H1 (cell line): ENCODE results near the gene PRRT4. TPM values are rescaled to one million over a fixed set of nuclear protein-coding genes. Genes with fewer than 3 reads are reported as not detected.

Source experiments
- CTCF ChIA-PET: fragments of 300-600 bp; sonication (Branson Sonifier 250); formaldehyde crosslinking; loops from one replicate; lab custom pipeline; 2021; ENCODE audit not compliant: partially characterized antibody; lab: Charles Lee
- POLR2A ChIA-PET: fragments of 300-600 bp; sonication (Branson Sonifier 250); formaldehyde crosslinking; loops from one replicate; lab custom pipeline; 2021; ENCODE audit warnings: inconsistent platforms; ENCODE audit not compliant: partially characterized antibody; lab: Charles Lee
- DNase-seq, 2 experiments: peaks; one replicate each; pipeline versions ENCODE4 v3.0.0 to v3.0.0-alpha.2; 2010 to 2022; ENCODE audit warnings: low spot score in 2 of 2, low read depth in 1 of 2, mixed read lengths in 1 of 2
- FAIRE-seq: peaks from 2 replicates; lab custom pipeline; 2011; peaks lifted over from hg19 to GRCh38; lab: Jason Lieb, UNC
- H2AFZ ChIP-seq: 2 replicates; pipeline ENCODE4 v1.8.1; 2012; ENCODE audit warnings: low read length, inconsistent platforms
- H2AK5ac ChIP-seq: 2 replicates; pipeline ENCODE4 v1.6.1; 2013; ENCODE audit warnings: low read depth, low read length
- H2BK120ac ChIP-seq: replicated peaks from 2 replicates; pipeline ENCODE3; 2013; ENCODE audit warnings: low read depth, low read length, inconsistent platforms
- H2BK12ac ChIP-seq: 2 replicates; pipeline ENCODE4 v1.6.1; 2013; ENCODE audit warnings: low read depth, low read length
- H2BK15ac ChIP-seq: 2 replicates; pipeline ENCODE4 v1.6.1; 2013; ENCODE audit warnings: low read length
- H2BK20ac ChIP-seq: 2 replicates; pipeline ENCODE4 v1.6.1; 2013; ENCODE audit warnings: low read length
- H2BK5ac ChIP-seq: 2 replicates; pipeline ENCODE4 v1.6.1; 2013; ENCODE audit warnings: low read depth, low read length
- H3K14ac ChIP-seq: 2 replicates; pipeline ENCODE4 v1.6.1; 2013; ENCODE audit warnings: inconsistent platforms; ENCODE audit not compliant: insufficient read length
- H3K18ac ChIP-seq: 2 replicates; pipeline ENCODE4 v1.6.1; 2013; ENCODE audit warnings: low read length; ENCODE audit errors: extremely low read depth
- H3K23ac ChIP-seq: 2 replicates; pipeline ENCODE4 v1.6.1; 2013; ENCODE audit warnings: inconsistent platforms; ENCODE audit not compliant: insufficient read length
- H3K23me2 ChIP-seq: 2 replicates; pipeline ENCODE4 v1.6.1; 2013; ENCODE audit warnings: low read depth, low read length
- H3K27ac ChIP-seq: 2 replicates; pipeline ENCODE4 v1.6.1; 2011; ENCODE audit warnings: low read depth, low read length, inconsistent platforms
- H3K27me3 ChIP-seq, 4 experiments: replicated peaks in 1 of 4; 1 replicate in 1 of 4; 2 replicates in 3 of 4; pipeline versions ENCODE4 v1.6.1 to v1.8.1; 2011 to 2013; ENCODE audit warnings: low read length in 3 of 4, mild to moderate bottlenecking in 3 of 4, inconsistent platforms in 2 of 4, mixed read lengths in 2 of 4, moderate library complexity in 1 of 4; ENCODE audit not compliant: control insufficient read depth in 3 of 4, insufficient read depth in 3 of 4; ENCODE audit errors: extremely low read depth in 1 of 4
- H3K36me3 ChIP-seq, 4 experiments: 2 replicates each; pipeline versions ENCODE4 v1.6.1 to v1.8.1; 2011 to 2013; ENCODE audit warnings: mild to moderate bottlenecking in 4 of 4, low read length in 3 of 4, moderate library complexity in 2 of 4, control low read depth in 1 of 4, inconsistent platforms in 1 of 4; ENCODE audit not compliant: insufficient read depth in 4 of 4, control insufficient read depth in 2 of 4
- H3K4ac ChIP-seq: replicated peaks from 2 replicates; pipeline ENCODE3; 2013; ENCODE audit warnings: low read length, low read depth, mixed read lengths, inconsistent platforms; ENCODE audit not compliant: insufficient read length
- H3K4me1 ChIP-seq, 4 experiments: replicated peaks in 1 of 4; 1 replicate in 1 of 4; 2 replicates in 3 of 4; pipeline versions ENCODE4 v1.6.1 to v1.8.1; 2011 to 2013; ENCODE audit warnings: low read length in 3 of 4, inconsistent platforms in 2 of 4, mixed read lengths in 1 of 4; ENCODE audit not compliant: insufficient read depth in 4 of 4, control insufficient read depth in 3 of 4
- H3K4me2 ChIP-seq, 2 experiments: 2 replicates each; pipeline versions ENCODE4 v1.6.1 to v1.8.1; 2011 to 2013; ENCODE audit warnings: low read depth in 2 of 2, low read length in 2 of 2, control low read depth in 1 of 2, inconsistent platforms in 1 of 2, mild to moderate bottlenecking in 1 of 2; ENCODE audit not compliant: insufficient read depth in 1 of 2
- H3K4me3 ChIP-seq, 4 experiments: fragments of 200-600, 300-600 bp in 1 of 4; sonication (generic), shearing (Covaris generic), sonication (Bioruptor Twin) in 1 of 4; 2 replicates each; pipeline versions ENCODE4 v1.5.1 to v1.8.1; 2011 to 2016; ENCODE audit warnings: low read length in 4 of 4, low read depth in 3 of 4, control low read depth in 2 of 4, inconsistent platforms in 2 of 4, mild to moderate bottlenecking in 2 of 4, mixed read lengths in 1 of 4, moderate library complexity in 1 of 4; ENCODE audit not compliant: insufficient read depth in 2 of 4; ENCODE audit errors: extremely low read depth in 1 of 4
- H3K56ac ChIP-seq: replicated peaks from 2 replicates; pipeline ENCODE3; 2013; ENCODE audit warnings: low read depth, mild to moderate bottlenecking, mixed read lengths, low read length, inconsistent platforms; ENCODE audit not compliant: insufficient read length
- H3K79me1 ChIP-seq: 2 replicates; pipeline ENCODE4 v1.6.1; 2013; ENCODE audit warnings: low read depth, low read length, control low read depth
- H3K79me2 ChIP-seq, 2 experiments: 2 replicates each; pipeline versions ENCODE4 v1.6.1 to v1.8.1; 2012 to 2013; ENCODE audit warnings: low read length in 2 of 2, mild to moderate bottlenecking in 2 of 2, inconsistent platforms in 1 of 2; ENCODE audit not compliant: insufficient read depth in 2 of 2, control insufficient read depth in 1 of 2
- H3K9ac ChIP-seq, 4 experiments: replicated peaks in 1 of 4; 1 replicate in 1 of 4; 2 replicates in 3 of 4; pipeline versions ENCODE4 v1.6.1 to v1.8.1; 2011 to 2013; ENCODE audit warnings: low read depth in 3 of 4, low read length in 3 of 4, control low read depth in 2 of 4, mild to moderate bottlenecking in 2 of 4, moderate library complexity in 2 of 4, inconsistent platforms in 1 of 4; ENCODE audit errors: extremely low read depth in 1 of 4
- H3K9me3 ChIP-seq, 2 experiments: 2 replicates each; pipeline versions ENCODE4 v1.6.1 to v1.8.1; 2012 to 2013; ENCODE audit warnings: mild to moderate bottlenecking in 2 of 2, moderate library complexity in 2 of 2, control low read depth in 1 of 2, inconsistent platforms in 1 of 2, low read depth in 1 of 2, low read length in 1 of 2, mixed read lengths in 1 of 2; ENCODE audit not compliant: insufficient read depth in 2 of 2
- H4K20me1 ChIP-seq, 2 experiments: replicated peaks in 1 of 2; 2 replicates each; pipeline versions ENCODE3 to v1.8.1; 2011 to 2013; ENCODE audit warnings: inconsistent platforms in 2 of 2, low read length in 2 of 2, mild to moderate bottlenecking in 1 of 2; ENCODE audit not compliant: insufficient read depth in 2 of 2, control insufficient read depth in 1 of 2
- H4K5ac ChIP-seq: 2 replicates; pipeline ENCODE4 v1.6.1; 2013; ENCODE audit warnings: low read length, low read depth, mixed read lengths, inconsistent platforms; ENCODE audit not compliant: insufficient read length
- H4K8ac ChIP-seq: 2 replicates; pipeline ENCODE4 v1.8.0; 2013; ENCODE audit warnings: mild to moderate bottlenecking, moderate library complexity, low read length, inconsistent platforms; ENCODE audit not compliant: insufficient read depth; ENCODE audit errors: extremely low read depth
- H4K91ac ChIP-seq: replicated peaks from 2 replicates; pipeline ENCODE3; 2013; ENCODE audit warnings: low read length, mixed read lengths, inconsistent platforms; ENCODE audit not compliant: insufficient read length
- BACH1 ChIP-seq: IDR thresholded peaks from 2 replicates; pipeline ENCODE4 v1.6.1; 2012; ENCODE audit warnings: low read length, improper control_type of control experiment
- BRCA1 ChIP-seq: IDR thresholded peaks from 2 replicates; pipeline ENCODE4 v1.6.1; 2012; ENCODE audit warnings: low read depth, low read length, improper control_type of control experiment
- CEBPB ChIP-seq: IDR thresholded peaks from 2 replicates; pipeline ENCODE4 v1.6.1; 2012; ENCODE audit warnings: low read depth, low read length
- CTBP2 ChIP-seq: IDR thresholded peaks from 2 replicates; pipeline ENCODE4 v1.7.0; 2011; ENCODE audit warnings: borderline replicate concordance, mild to moderate bottlenecking, moderate library complexity, mixed read lengths, low read length; ENCODE audit not compliant: insufficient read depth, insufficient read length
- EP300 ChIP-seq, 2 experiments: IDR thresholded peaks; 1 replicate in 1 of 2; 2 replicates in 1 of 2; pipeline ENCODE4 v1.6.1; 2011 to 2012; ENCODE audit warnings: low read depth in 2 of 2, low read length in 2 of 2, mild to moderate bottlenecking in 2 of 2, borderline replicate concordance in 1 of 2, inconsistent platforms in 1 of 2, moderate library complexity in 1 of 2
- NRF1 ChIP-seq: IDR thresholded peaks from 2 replicates; pipeline ENCODE4 v1.6.1; 2011; ENCODE audit warnings: mild to moderate bottlenecking, low read depth, low read length, improper control_type of control experiment
- RAD21 ChIP-seq, 2 experiments: IDR thresholded peaks in 1 of 2; conservative IDR thresholded peaks in 1 of 2; 2 replicates each; pipeline ENCODE4 v1.6.1; 2011; ENCODE audit warnings: low read depth in 2 of 2, low read length in 2 of 2, improper control_type of control experiment in 1 of 2, inconsistent platforms in 1 of 2, mild to moderate bottlenecking in 1 of 2, moderate library complexity in 1 of 2
- TAF7 ChIP-seq: optimal IDR thresholded peaks from 2 replicates; pipeline ENCODE3; 2011; ENCODE audit warnings: low read depth, mild to moderate bottlenecking, inconsistent platforms, low read length, moderate library complexity, borderline replicate concordance
- TCF12 ChIP-seq: IDR thresholded peaks from 2 replicates; pipeline ENCODE4 v1.6.1; 2011; ENCODE audit warnings: low read depth, mild to moderate bottlenecking, low read length
- TEAD4 ChIP-seq: IDR thresholded peaks from 2 replicates; pipeline ENCODE4 v1.6.1; 2012; ENCODE audit warnings: low read depth, low read length, inconsistent platforms, mixed read lengths
- WGBS, 2 experiments: shearing (Covaris generic) in 1 of 2; methylation state at CpG; one replicate each; pipeline versions ENCODE4 v1.1.6 to v1.1.7; 2013 to 2015; ENCODE audit warnings: low lambda C conversion rate in 2 of 2, mixed read lengths in 2 of 2, inconsistent platforms in 1 of 2, low coverage in 1 of 2, missing lambda C conversion rate in 1 of 2; ENCODE audit not compliant: insufficient replicate concordance in 2 of 2, insufficient coverage in 1 of 2, insufficient read length in 1 of 2; ENCODE audit errors: extremely low coverage in 1 of 2, missing lambda C conversion rate in 1 of 2; 5-methylcytosine and 5-hydroxymethylcytosine counted together
- polyA plus RNA-seq, 7 experiments: library from polyadenylated mRNA; depleted of rRNA in 3 of 7; stranded (reverse) in 5 of 7; unstranded in 2 of 7; fragments of >200 nt in 5 of 7; fragments of 200-250 nt in 2 of 7; gene quantifications; 1 replicate in 5 of 7; 2 replicates in 1 of 7; 4 replicates in 1 of 7; pipeline versions ENCODE4 v1.2.1 to v1.2.3, GENCODE V29; 2011 to 2013; ENCODE audit warnings: missing spikeins in 2 of 7, mixed read lengths in 2 of 7
- total RNA-seq: library from RNA; stranded (reverse); fragmentation: NEBNext Ultra II Directional; extraction: Animal tissue kit (Norgen Biotek cat#: 25700); gene quantifications from 2 replicates; pipeline ENCODE4 v1.2.1, GENCODE V29; 2021

Gene PRRT4
- total and polyA plus RNA-seq, 2 of the 8 experiments (the other 6 are each of a cell fraction or from before 2014, with no cell fraction given) = 0.34 to 1.0 TPM

- Histone ChIP-seq H4K8ac (no peak overlapping the region), H4K91ac (no peak overlapping the region), H3K4me2 (no peak overlapping the region), H4K20me1 (no peaks in the 10 kb centered on the region), H3K18ac (no peak overlapping the region), H2BK120ac (no peak overlapping the region), H2AFZ (no peak overlapping the region), H3K4me3 (no peak overlapping the region), H3K9ac (no peak overlapping the region), H3K36me3 (peaks cover 0 to 3% (median 2%) of the 10 kb centered on the region in 4 experiments; a peak in 4 of 8 replicates), H3K79me2 (no peaks in the 10 kb centered on the region), H3K14ac (no peak overlapping the region), H3K9me3 (no peaks in the 10 kb centered on the region), H2BK12ac (no peak overlapping the region), H3K27me3 (no peaks in the 10 kb centered on the region; a peak in 1 of 7 replicates), H3K4ac (no peak overlapping the region), H2BK15ac (no peak overlapping the region), H3K4me1 (no peaks in the 10 kb centered on the region), H2BK20ac (no peak overlapping the region), H3K23ac (no peak overlapping the region), H3K56ac (no peak overlapping the region), H3K27ac (no peak overlapping the region), H4K5ac (no peak overlapping the region), H3K79me1 (no peaks in the 10 kb centered on the region), H2AK5ac (no peak overlapping the region), H3K23me2 (no peaks in the 10 kb centered on the region), H2BK5ac (no peak overlapping the region)
- FAIRE-seq (no peak), DNase-seq (no peak)
- WGBS, 2 experiments = 72% methylated on average over 6 of the region's 6 CpGs; no CpG with 5 or more reads in 1 of the 2 experiments
- ChIA-PET POLR2A (interaction anchor here (1.7 kb wide), 1 partner anchor 17 kb away, joined by 4 read pairs; no protein-coding TSS in a partner anchor), CTCF (interaction anchor here (1.1 to 24.8 kb wide), 16 partner anchors 11 to 301 kb away, joined by 3 to 348 read pairs (median 8); partner anchors contain the start of genes IMPDH1 and RBM28)
- TF ChIP-seq BACH1 = no peak
- TF ChIP-seq EP300 (IDR thresholded peaks at IDR 0.05; ENCODE audit: borderline replicate concordance in 1 of 2, low read depth in 2 of 2, low read length in 2 of 2) = no peak
- TF ChIP-seq TEAD4 = no peak
- no peak for TF ChIP-seq NRF1
- no peak for TF ChIP-seq CTBP2
- TF ChIP-seq TAF7 = no peak
- no peak for TF ChIP-seq TCF12
- TF ChIP-seq BRCA1 = no peak
- no peak for TF ChIP-seq RAD21 (IDR thresholded peaks at IDR 0.05 in 1 of 2, conservative IDR thresholded peaks at IDR 0.05 in 1 of 2; ENCODE audit: low read depth in 2 of 2, low read length in 2 of 2)
- no peak for TF ChIP-seq CEBPB
Observed at GRCh38 chr7:128398841-128399135, 37.3 kb upstream of the PRRT4 start.
